Suprapubic skin (tissue), 4 donors: ENCODE results near the gene TRIM2.

Experiments
- CTCF ChIP-seq, 2 donors: fragments of 200-600 bp in 1 of 2; fragments of 450-650 bp in 1 of 2; sonication (generic) in 1 of 2; IDR thresholded peaks; one replicate each; pipeline ENCODE4 v1.5.1; 2016 to 2019; ENCODE audit warnings: antibody characterized with exemption in 2 of 2, mild to moderate bottlenecking in 1 of 2, moderate library complexity in 1 of 2
- EP300 ChIP-seq: sonication (generic); formaldehyde crosslinking; IDR thresholded peaks from one replicate; pipeline ENCODE4 v1.6.1; 2017; ENCODE audit warnings: antibody characterized with exemption
- POLR2A ChIP-seq, 2 donors: fragments of 450-650 bp; IDR thresholded peaks; one replicate each; pipeline ENCODE4 v1.6.1; 2017; ENCODE audit warnings: antibody characterized with exemption in 2 of 2, mild to moderate bottlenecking in 2 of 2, moderate library complexity in 2 of 2
- POLR2AphosphoS5 ChIP-seq, 3 donors: sonication (generic); formaldehyde crosslinking; IDR thresholded peaks; one replicate each; pipeline ENCODE4 v1.6.1; 2017; ENCODE audit warnings: antibody characterized with exemption in 3 of 3

- TF ChIP-seq CTCF (IDR thresholded peaks at IDR 0.05) (no peak), POLR2AphosphoS5 (IDR thresholded peaks at IDR 0.05) (no peak), EP300 (no peak), POLR2A (IDR thresholded peaks at IDR 0.05) (no peak)
Observed at GRCh38 chr4:153179100-153179499, 25.1 kb upstream of the TRIM2 start.
